Stimulated activated effector memory CD8-positive, alpha-beta T cell treated with anti-CD3 and anti-CD28 coated beads, Interleukin-12 subunit alpha, Interleukin-12 subunit beta, amount 100 ng/mL, for 72 hours (primary cell): ENCODE measurements around the gene ACTR3.

Experiments used
- ATAC-seq: fragments of 150-1000 bp; cut with Tn5 transposase; 2 replicates; pipeline ENCODE4 v1.10.0; 2021
- DNase-seq, 2 donors: peaks; one replicate each; pipeline ENCODE4 v3.0.0; 2021 to 2022; ENCODE audit warnings: low spot score in 2 of 2
- H3K27ac Mint-ChIP-seq: one replicate; pipeline ENCODE4 v1.8.0; 2022; ENCODE audit warnings: mild to moderate bottlenecking, mixed read lengths
- H3K36me3 Mint-ChIP-seq: one replicate; pipeline ENCODE4 v1.8.0; 2022; ENCODE audit warnings: mild to moderate bottlenecking, mixed read lengths
- H3K4me1 Mint-ChIP-seq: one replicate; pipeline ENCODE4 v1.8.0; 2022; ENCODE audit warnings: mixed read lengths
- H3K4me3 Mint-ChIP-seq: one replicate; pipeline ENCODE4 v1.8.0; 2022; ENCODE audit warnings: mild to moderate bottlenecking, mixed read lengths
- H3K9me3 Mint-ChIP-seq: one replicate; pipeline ENCODE4 v1.8.0; 2022; ENCODE audit warnings: mixed read lengths

ACTR3 gene

GRCh38 chr2:113890253-113891235 is 655 bp downstream of the ACTR3 start:
- ATAC-seq = peak; percentile 52
- Mint-ChIP-seq H3K4me3 (peak overlapping the region; percentile 76), H3K4me1 (peaks cover 71% of the 10 kb centered on the region), H3K27ac (peak overlapping the region; percentile 88), H3K36me3 (peaks cover 65% of the 10 kb centered on the region), H3K9me3 (no peaks in the 10 kb centered on the region)
- DNase-seq = peak; percentile 40 to 84

DNA sequence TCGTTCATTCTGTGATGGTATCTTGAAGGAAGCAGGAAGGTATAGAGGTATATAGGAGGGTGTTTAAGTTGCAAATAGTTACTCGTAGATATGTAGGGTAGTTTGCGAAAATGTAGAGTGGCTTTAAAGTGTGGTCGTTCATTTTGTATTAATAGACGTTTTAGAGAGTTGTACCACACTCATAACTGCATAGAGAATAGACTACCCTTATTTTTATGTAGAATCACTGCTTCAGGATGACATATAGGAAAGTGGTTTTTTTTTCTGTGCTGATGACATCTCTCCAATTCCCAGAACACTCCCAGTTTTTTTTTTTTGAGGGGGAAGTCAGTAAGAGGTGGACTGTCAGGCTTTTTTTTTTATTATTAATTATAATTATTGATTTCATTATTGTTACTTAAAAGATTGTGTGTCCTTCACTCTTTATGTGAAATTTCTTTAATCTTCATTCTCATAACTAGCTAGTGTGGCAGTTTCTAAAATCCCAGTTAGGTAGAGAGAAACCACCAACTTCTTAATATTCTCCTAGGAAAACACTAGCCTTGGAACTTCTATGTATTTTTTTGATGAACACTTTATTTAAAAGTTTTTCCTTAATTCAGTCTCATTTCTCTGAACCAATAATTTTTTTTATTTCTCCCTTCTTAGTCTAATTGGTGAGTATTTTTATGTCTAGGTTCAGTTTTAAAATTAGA is 1.5 kb downstream of the ACTR3 start:
- peaks cover 75% of the 10 kb centered on the region for H3K4me1 Mint-ChIP-seq
- H3K9me3 Mint-ChIP-seq = no peaks in the 10 kb centered on the region
- DNase-seq (no peak), ATAC-seq (no peak)
- peak overlapping the region; percentile 76 for H3K4me3 Mint-ChIP-seq
- peak overlapping the region; percentile 88 for H3K27ac Mint-ChIP-seq
- peaks cover 71% of the 10 kb centered on the region for H3K36me3 Mint-ChIP-seq

DNA sequence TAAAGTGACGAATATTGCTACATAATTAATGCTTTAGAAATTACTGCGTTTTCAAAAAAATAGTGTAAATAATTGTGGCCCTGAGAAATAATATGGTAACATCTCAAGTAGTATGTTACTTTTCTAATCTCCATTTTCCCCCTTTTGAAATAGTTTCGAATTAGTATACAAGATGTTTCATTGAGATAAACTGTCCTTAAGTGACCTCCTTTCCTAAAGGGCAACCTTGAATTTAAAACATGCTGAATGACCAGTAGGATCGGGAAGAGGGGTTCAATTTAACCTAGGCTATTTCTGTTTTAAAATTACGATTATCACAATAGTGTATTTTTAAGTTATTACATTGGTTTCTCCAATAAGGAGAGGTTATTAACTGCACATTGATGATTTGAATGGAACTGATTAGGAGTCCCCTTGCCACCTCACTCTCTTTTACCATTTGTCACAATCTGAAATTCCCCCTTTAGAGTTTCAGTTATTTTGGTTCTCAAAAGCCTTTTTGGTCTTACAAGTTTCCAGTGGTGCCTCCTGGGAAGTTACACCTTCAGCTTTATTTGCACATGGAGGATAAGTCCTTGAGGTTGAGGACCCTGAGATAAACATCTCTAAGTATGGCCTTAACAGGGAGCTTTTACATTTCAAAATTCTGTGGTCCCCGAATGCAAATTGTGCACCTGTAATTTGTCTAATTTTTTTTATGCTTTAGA is 2.3 kb downstream of the ACTR3 start:
- H3K4me3 Mint-ChIP-seq = peak overlapping the region; percentile 76
- H3K27ac Mint-ChIP-seq = peak overlapping the region; percentile 88
- H3K4me1 Mint-ChIP-seq = peaks cover 75% of the 10 kb centered on the region
- DNase-seq (no peak), ATAC-seq (no peak)
- no peaks in the 10 kb centered on the region for H3K9me3 Mint-ChIP-seq
- H3K36me3 Mint-ChIP-seq = peaks cover 75% of the 10 kb centered on the region

GRCh38 chr2:113894156-113894743 is 4.4 kb downstream of the ACTR3 start:
- H3K4me1 Mint-ChIP-seq = peaks cover 69% of the 10 kb centered on the region
- ATAC-seq (no peak), DNase-seq (no peak)
- H3K36me3 Mint-ChIP-seq = peaks cover 91% of the 10 kb centered on the region
- no peak overlapping the region for H3K27ac Mint-ChIP-seq
- peak overlapping the region; percentile 76 for H3K4me3 Mint-ChIP-seq
- no peaks in the 10 kb centered on the region for H3K9me3 Mint-ChIP-seq

- peak; percentile 67 for ATAC-seq
- peaks cover 80% of the 10 kb centered on the region for H3K4me1 Mint-ChIP-seq
- H3K27ac Mint-ChIP-seq = no peak overlapping the region
- H3K9me3 Mint-ChIP-seq = no peaks in the 10 kb centered on the region
- peak overlapping the region; percentile 76 for H3K4me3 Mint-ChIP-seq
- DNase-seq = no peak
- peaks cover 90% of the 10 kb centered on the region for H3K36me3 Mint-ChIP-seq
Observed at GRCh38 chr2:113895301-113895700, 5.4 kb downstream of the ACTR3 start.

GRCh38 chr2:113895819-113896563 is 6.1 kb downstream of the ACTR3 start:
- peaks cover 87% of the 10 kb centered on the region for H3K4me1 Mint-ChIP-seq
- H3K9me3 Mint-ChIP-seq = no peaks in the 10 kb centered on the region
- peaks cover 91% of the 10 kb centered on the region for H3K36me3 Mint-ChIP-seq
- peak; percentile 72 for ATAC-seq
- no peak for DNase-seq
- H3K27ac Mint-ChIP-seq = peak overlapping the region; percentile 65
- H3K4me3 Mint-ChIP-seq = peak overlapping the region; percentile 76

DNA sequence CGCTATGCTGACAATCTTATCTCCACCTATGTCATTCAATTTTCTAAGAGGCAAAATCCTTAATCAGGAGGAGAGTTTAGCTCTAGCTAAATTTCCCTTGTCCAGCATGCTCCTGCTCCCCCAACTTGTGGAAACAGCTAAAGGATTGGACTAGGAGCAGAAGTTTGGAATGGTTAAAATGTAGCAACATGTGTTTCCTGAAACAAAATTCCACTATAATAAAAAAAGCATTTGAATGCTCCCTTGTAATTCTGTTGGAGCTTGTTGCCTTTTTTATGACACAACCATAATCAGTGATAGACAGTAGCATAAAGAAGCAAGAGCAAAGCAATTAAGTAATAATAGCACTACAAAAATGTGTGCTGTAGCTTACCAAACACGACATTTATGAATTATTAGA is 6.9 kb downstream of the ACTR3 start:
- Mint-ChIP-seq H3K27ac (peak overlapping the region; percentile 65), H3K9me3 (no peaks in the 10 kb centered on the region), H3K4me3 (peak overlapping the region; percentile 76), H3K4me1 (peaks cover 90% of the 10 kb centered on the region), H3K36me3 (peaks cover 87% of the 10 kb centered on the region)
- DNase-seq (no peak), ATAC-seq (no peak)

- DNase-seq = no peak
- H3K9me3 Mint-ChIP-seq = no peaks in the 10 kb centered on the region
- H3K4me3 Mint-ChIP-seq = peak overlapping the region; percentile 76
- no peak for ATAC-seq
- peaks cover 82% of the 10 kb centered on the region for H3K36me3 Mint-ChIP-seq
- peak overlapping the region; percentile 9 for H3K27ac Mint-ChIP-seq
- H3K4me1 Mint-ChIP-seq = peaks cover 90% of the 10 kb centered on the region
Observed at GRCh38 chr2:113898081-113898480, 8.2 kb downstream of the ACTR3 start.

GRCh38 chr2:113899166-113899565 is 9.3 kb downstream of the ACTR3 start:
- peaks cover 90% of the 10 kb centered on the region for H3K4me1 Mint-ChIP-seq
- peak overlapping the region; percentile 32 for H3K4me3 Mint-ChIP-seq
- peak overlapping the region; percentile 35 for H3K27ac Mint-ChIP-seq
- DNase-seq (no peak), ATAC-seq (peak; percentile 34)
- H3K36me3 Mint-ChIP-seq = peaks cover 81% of the 10 kb centered on the region
- H3K9me3 Mint-ChIP-seq = no peaks in the 10 kb centered on the region

DNA sequence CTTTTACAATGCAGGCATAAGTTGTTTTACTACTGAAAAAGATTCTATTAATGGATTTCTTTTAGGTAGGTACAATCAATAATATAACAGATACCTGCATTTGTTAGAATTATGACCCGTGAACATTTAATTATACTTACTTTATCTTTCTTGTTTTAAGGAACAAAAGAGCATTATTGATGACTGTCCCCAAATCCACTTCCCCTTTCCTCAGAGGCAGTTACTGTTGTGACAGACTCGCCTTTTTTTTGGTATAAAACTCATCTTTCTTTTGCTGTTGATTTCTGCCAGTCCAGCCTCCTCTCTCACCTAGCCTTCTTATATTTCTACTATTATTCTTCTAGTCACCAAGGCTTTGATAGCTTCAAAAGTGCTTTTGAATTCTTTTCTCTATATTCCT is 12.1 kb downstream of the ACTR3 start:
- no peak for DNase-seq
- Mint-ChIP-seq H3K4me1 (peaks cover 89% of the 10 kb centered on the region), H3K9me3 (no peaks in the 10 kb centered on the region), H3K36me3 (peaks cover 73% of the 10 kb centered on the region), H3K27ac (no peak overlapping the region), H3K4me3 (peak overlapping the region; percentile 33)
- ATAC-seq = no peak

GRCh38 chr2:113905886-113906285 is 16.0 kb downstream of the ACTR3 start:
- H3K36me3 Mint-ChIP-seq = peaks cover 63% of the 10 kb centered on the region
- ATAC-seq (no peak), DNase-seq (no peak)
- no peak overlapping the region for H3K27ac Mint-ChIP-seq
- no peaks in the 10 kb centered on the region for H3K9me3 Mint-ChIP-seq
- peaks cover 81% of the 10 kb centered on the region for H3K4me1 Mint-ChIP-seq
- no peak overlapping the region for H3K4me3 Mint-ChIP-seq

GRCh38 chr2:113906647-113907046 is 16.8 kb downstream of the ACTR3 start:
- Mint-ChIP-seq H3K36me3 (peaks cover 65% of the 10 kb centered on the region), H3K4me3 (no peak overlapping the region), H3K9me3 (no peaks in the 10 kb centered on the region), H3K27ac (no peak overlapping the region), H3K4me1 (peaks cover 81% of the 10 kb centered on the region)
- ATAC-seq (no peak), DNase-seq (no peak)

- no peak overlapping the region for H3K4me3 Mint-ChIP-seq
- no peak for DNase-seq
- peaks cover 75% of the 10 kb centered on the region for H3K4me1 Mint-ChIP-seq
- no peak for ATAC-seq
- no peak overlapping the region for H3K27ac Mint-ChIP-seq
- H3K9me3 Mint-ChIP-seq = no peaks in the 10 kb centered on the region
- H3K36me3 Mint-ChIP-seq = peaks cover 70% of the 10 kb centered on the region
Observed at GRCh38 chr2:113907297-113907696, 17.4 kb downstream of the ACTR3 start.

DNA sequence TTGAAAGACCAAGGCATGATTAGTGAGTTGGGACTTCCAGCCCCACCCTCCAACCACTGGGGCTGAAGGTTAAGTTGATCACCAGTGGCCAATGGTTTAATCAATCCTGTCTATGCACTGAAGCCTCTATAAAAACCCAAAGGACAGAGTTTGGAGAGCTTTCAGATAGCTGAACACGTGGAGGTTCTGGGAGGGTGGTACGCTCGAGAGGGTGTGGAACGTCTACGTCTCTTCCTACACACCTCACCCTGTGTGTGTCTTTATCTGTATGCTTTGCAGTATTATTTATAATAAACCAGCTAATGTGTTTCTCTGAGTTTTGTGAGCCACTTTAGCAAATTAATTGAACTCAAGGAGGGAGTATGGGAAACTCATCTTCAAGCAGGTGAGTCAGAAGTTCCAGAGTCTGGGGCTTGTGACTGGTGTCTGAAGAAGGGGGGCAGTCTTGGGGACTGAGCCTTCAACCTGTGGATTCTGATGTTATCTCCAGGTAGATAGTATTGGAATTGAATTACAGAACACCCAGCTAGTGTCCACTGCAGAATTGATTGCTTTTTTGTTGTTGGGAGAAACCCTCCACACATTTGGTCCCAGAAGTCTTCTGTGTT is 20.3 kb downstream of the ACTR3 start:
- peak overlapping the region; percentile 87 for H3K27ac Mint-ChIP-seq

More for the DNA sequence above, 20.3 kb downstream of the ACTR3 start:
- peaks cover 47% of the 10 kb centered on the region for H3K4me1 Mint-ChIP-seq
- DNase-seq (no peak), ATAC-seq (peak; percentile 91)
- H3K9me3 Mint-ChIP-seq = no peaks in the 10 kb centered on the region
- peaks cover 49% of the 10 kb centered on the region for H3K36me3 Mint-ChIP-seq
- H3K4me3 Mint-ChIP-seq = peak overlapping the region; percentile 19
